HCT116 (cell line): ENCODE data around the gene CFI. TPM values are rescaled to one million over a fixed set of nuclear protein-coding genes. Genes with fewer than 3 reads are reported as not detected.

Experiments used
- ATAC-seq: fragments of 200-7000 bp; cut with Tn5 transposase; 2 replicates; pipeline ENCODE4 v1.9.1; 2020; ENCODE audit warnings: mild to moderate bottlenecking, moderate library complexity
- BruUV-seq: library from RNA; stranded (reverse); fragments of 400-500 nt; replicated peaks from 2 replicates; lab custom pipeline; 2021; lab: Mats Ljungman, UMichigan
- CTCF ChIA-PET: fragments of 300-600 bp; sonication (Branson Sonifier 250); formaldehyde crosslinking; loops from one replicate; lab custom pipeline; 2021; ENCODE audit warnings: antibody characterized with exemption; lab: Charles Lee
- POLR2A ChIA-PET: fragments of 300-600, 350-600 bp; sonication (Branson Sonifier 250); formaldehyde crosslinking; loops from one replicate; lab custom pipeline; 2021; ENCODE audit warnings: antibody characterized with exemption; lab: Charles Lee
- RAD21 ChIA-PET, 2 experiments: fragments of 300-600 bp; sonication (Branson Sonifier 250); formaldehyde crosslinking; loops; one replicate each; lab custom pipeline; 2023; ENCODE audit warnings: low total read pairs in 2 of 2; ENCODE audit not compliant: uncharacterized antibody in 2 of 2, unreplicated experiment in 2 of 2, low non-redundant PET in 1 of 2; lab: Charles Lee
- DNase-seq: peaks from one replicate; pipeline ENCODE4 v3.0.0-alpha.2; 2010; ENCODE audit warnings: low read depth, low spot score
- H2AFZ ChIP-seq: fragments of 200-600 bp; shearing (Covaris generic), sonication (generic); 2 replicates; pipeline ENCODE4 v1.6.1; 2017; ENCODE audit warnings: low read depth, mixed run types, mixed read lengths, antibody characterized with exemption, low read length; ENCODE audit not compliant: poor library complexity, severe bottlenecking
- H3K27ac ChIP-seq: 2 replicates; pipeline ENCODE4 v1.5.1; 2012; ENCODE audit warnings: low read depth, low read length
- H3K27me3 ChIP-seq: fragments of 200-600 bp; sonication (generic); 2 replicates; pipeline ENCODE4 v1.6.1; 2016; ENCODE audit warnings: mixed run types, low read length, mixed read lengths; ENCODE audit not compliant: insufficient read depth
- H3K36me3 ChIP-seq, 2 experiments: fragments of 200-500 bp in 1 of 2; fragments of 200-600 bp in 1 of 2; sonication (Bioruptor generic) in 1 of 2; sonication (generic) in 1 of 2; 2 replicates each; pipeline versions ENCODE4 v1.5.1 to v1.6.1; 2014 to 2016; ENCODE audit warnings: low read length in 2 of 2, inconsistent platforms in 1 of 2, mixed read lengths in 1 of 2, mixed run types in 1 of 2; ENCODE audit not compliant: insufficient read depth in 2 of 2, control insufficient read depth in 1 of 2
- H3K4me1 ChIP-seq, 2 experiments: fragments of 200-600 bp in 1 of 2; sonication (generic) in 1 of 2; 2 replicates each; pipeline versions ENCODE4 v1.5.1 to v1.6.1; 2012 to 2017; ENCODE audit warnings: low read length in 2 of 2, inconsistent platforms in 1 of 2, mild to moderate bottlenecking in 1 of 2, mixed read lengths in 1 of 2, mixed run types in 1 of 2, moderate library complexity in 1 of 2; ENCODE audit not compliant: insufficient read depth in 2 of 2, control insufficient read depth in 1 of 2
- H3K4me2 ChIP-seq: fragments of 200-600 bp; sonication (generic); 2 replicates; pipeline ENCODE4 v1.6.1; 2017; ENCODE audit warnings: mixed run types, low read length, mixed read lengths
- H3K4me3 ChIP-seq, 2 experiments: fragments of 200-600 bp in 1 of 2; sonication (generic) in 1 of 2; replicated peaks in 1 of 2; 2 replicates each; pipeline ENCODE4 v1.5.1; 2011 to 2016; ENCODE audit warnings: low read length in 2 of 2, control low read depth in 1 of 2, low read depth in 1 of 2, mild to moderate bottlenecking in 1 of 2, mixed read lengths in 1 of 2, mixed run types in 1 of 2
- H3K79me2 ChIP-seq: fragments of 200-600 bp; sonication (generic); 2 replicates; pipeline ENCODE4 v1.6.1; 2017; ENCODE audit warnings: mild to moderate bottlenecking, mixed run types, low read length, moderate library complexity, mixed read lengths; ENCODE audit not compliant: insufficient read depth
- H3K9ac ChIP-seq: fragments of 200-600 bp; sonication (generic); 2 replicates; pipeline ENCODE4 v1.6.1; 2016; ENCODE audit warnings: low read length, mixed read lengths
- H3K9me2 ChIP-seq: fragments of 200-600 bp; sonication (generic), shearing (Covaris generic); 2 replicates; pipeline ENCODE4 v1.6.1; 2017; ENCODE audit warnings: mixed run types, mild to moderate bottlenecking, moderate library complexity; ENCODE audit not compliant: insufficient read depth
- H3K9me3 ChIP-seq, 2 experiments: fragments of 200-500 bp in 1 of 2; fragments of 200-600 bp in 1 of 2; sonication (Bioruptor generic) in 1 of 2; sonication (generic) in 1 of 2; 2 replicates each; pipeline ENCODE4 v1.6.1; 2014 to 2017; ENCODE audit warnings: low read length in 2 of 2, mixed read lengths in 2 of 2, inconsistent platforms in 1 of 2, low read depth in 1 of 2, mild to moderate bottlenecking in 1 of 2, mixed run types in 1 of 2, moderate library complexity in 1 of 2; ENCODE audit not compliant: control insufficient read depth in 1 of 2, insufficient read depth in 1 of 2
- H4K20me1 ChIP-seq: fragments of 200-600 bp; sonication (generic), shearing (Covaris generic); 2 replicates; pipeline ENCODE4 v1.6.1; 2017; ENCODE audit warnings: mixed run types, mild to moderate bottlenecking, moderate library complexity; ENCODE audit not compliant: insufficient read depth
- ATF3 ChIP-seq: IDR thresholded peaks from 2 replicates; pipeline ENCODE4 v1.6.1; 2012
- CBX3 ChIP-seq: IDR thresholded peaks from 2 replicates; pipeline ENCODE4 v1.6.1; 2012; ENCODE audit warnings: low read depth
- EZH2 ChIP-seq: fragments of 200-600 bp; sonication (generic); IDR thresholded peaks from 2 replicates; pipeline ENCODE4 v1.6.1; 2017; ENCODE audit warnings: antibody characterized with exemption, mixed run types
- POLR2AphosphoS5 ChIP-seq: IDR thresholded peaks from 2 replicates; pipeline ENCODE4 v1.6.1; 2011; ENCODE audit warnings: mild to moderate bottlenecking, low read depth, low read length, moderate library complexity
- RAD21 ChIP-seq: IDR thresholded peaks from 2 replicates; pipeline ENCODE4 v1.6.1; 2012; ENCODE audit warnings: low read depth, mild to moderate bottlenecking
- ZBTB33 ChIP-seq: IDR thresholded peaks from 2 replicates; pipeline ENCODE4 v1.6.1; 2011; ENCODE audit warnings: mild to moderate bottlenecking, low read length, moderate library complexity; ENCODE audit not compliant: insufficient replicate concordance; ENCODE audit errors: extremely low read depth
- intact Hi-C: fragments of 100-400 bp; cut with micrococcal nuclease; formaldehyde crosslinking; loops from 2 replicates; pipeline ENCODE4 v1.10.0; 2022
- total RNA-seq: library from RNA; stranded (reverse); gene quantifications from one replicate; pipeline ENCODE4 v1.2.1, GENCODE V29; 2021; ENCODE audit not compliant: unreplicated experiment

Gene CFI
- total RNA-seq, 1 experiment from 2014 or later = 0.84 TPM

GRCh38 chr4:109691411-109691920 is 110.3 kb downstream of the CFI start:
- peaks cover 0 to 5% of the 10 kb centered on the region in 2 experiments; a peak in 3 of 4 replicates for H3K36me3 ChIP-seq
- TF ChIP-seq POLR2AphosphoS5 (no peak), ATF3 (no peak), CBX3 (no peak), ZBTB33 (no peak), EZH2 (no peak), RAD21 (no peak)
- H3K4me2 ChIP-seq = no peak overlapping the region
- no peaks in the 10 kb centered on the region for H3K79me2 ChIP-seq
- H3K9me2 ChIP-seq = no peaks in the 10 kb centered on the region
- no peak overlapping the region for H3K4me3 ChIP-seq
- no peaks in the 10 kb centered on the region for H3K9me3 ChIP-seq
- no peaks in the 10 kb centered on the region for H3K27me3 ChIP-seq
- intact Hi-C loops = no loop called here
- DNase-seq (no peak), ATAC-seq (no peak)
- BruUV-seq = no TSS peak
- POLR2A ChIA-PET = no interaction called here
- no peak overlapping the region for H3K9ac ChIP-seq
- RAD21 ChIA-PET = no interaction called here
- H4K20me1 ChIP-seq = no peaks in the 10 kb centered on the region
- no peaks in the 10 kb centered on the region for H3K4me1 ChIP-seq
- no peak overlapping the region for H2AFZ ChIP-seq
- H3K27ac ChIP-seq = no peak overlapping the region
- CTCF ChIA-PET = no interaction called here

Other genes with a start within 250 kb of the CFI start
- gene MCUB, start 241.8 kb downstream of the CFI start, total RNA-seq = 18.6 TPM
- 18.1 TPM for gene CASP6, start 98.6 kb downstream of the CFI start, total RNA-seq
- gene PLA2G12A, start 71.9 kb downstream of the CFI start, total RNA-seq = 37.9 TPM
- 40.6 TPM for gene GAR1, start 13.8 kb upstream of the CFI start, total RNA-seq
- 0.42 TPM for gene RRH, start 26.0 kb upstream of the CFI start, total RNA-seq
- 0.47 TPM for gene LRIT3, start 46.1 kb upstream of the CFI start, total RNA-seq
- 0.57 TPM for gene EGF, start 110.9 kb upstream of the CFI start, total RNA-seq